GM12878 (cell line): ENCODE results near the gene FLVCR1. TPM values are rescaled to one million over a fixed set of nuclear protein-coding genes. Genes with fewer than 3 reads are reported as not detected.

Source experiments
- ATAC-seq: fragments of 200-7000 bp; cut with Tn5 transposase; 3 replicates; pipeline ENCODE4 v1.9.1; 2020; ENCODE audit warnings: mild to moderate bottlenecking, moderate library complexity
- BruUV-seq: library from RNA; stranded (reverse); fragments of 400-500 nt; replicated peaks from 2 replicates; lab custom pipeline; 2021; lab: Mats Ljungman, UMichigan
- CTCF ChIA-PET: fragments of 300-600 bp; sonication (Branson Sonifier 250); formaldehyde crosslinking; extraction: SDS; loops from one replicate; lab custom pipeline; 2021; ENCODE audit warnings: inconsistent platforms; lab: Yijun Ruan, JAX
- POLR2A ChIA-PET: fragments of 350-600 bp; formaldehyde crosslinking; extraction: SDS; loops from one replicate; lab custom pipeline; 2021; ENCODE audit warnings: inconsistent platforms; lab: Charles Lee
- RAD21 ChIA-PET: fragments of 300-600 bp; sonication (Branson Sonifier 250); formaldehyde crosslinking; loops from one replicate; lab custom pipeline; 2023; ENCODE audit warnings: antibody characterized with exemption; ENCODE audit not compliant: unreplicated experiment; lab: Charles Lee
- SMC1A ChIA-PET: fragments of 300-600 bp; sonication (Branson Sonifier 250); formaldehyde crosslinking; loops from one replicate; lab custom pipeline; 2023; ENCODE audit not compliant: unreplicated experiment, uncharacterized antibody; lab: Charles Lee
- DNase-seq: peaks from one replicate; pipeline ENCODE4 v3.0.0-alpha.2; 2011; ENCODE audit warnings: low read depth, low spot score
- FAIRE-seq: peaks from 3 replicates; lab custom pipeline; 2011; peaks lifted over from hg19 to GRCh38; lab: Jason Lieb, UNC
- H2AFZ ChIP-seq: 2 replicates; pipeline ENCODE4 v1.6.0; 2011; ENCODE audit warnings: low read depth, low read length, control low read depth; ENCODE audit not compliant: control insufficient read depth
- H3K27ac ChIP-seq: 2 replicates; pipeline ENCODE4 v1.5.1; 2011; ENCODE audit warnings: control low read depth; ENCODE audit not compliant: control insufficient read depth, insufficient read depth
- H3K27me3 ChIP-seq, 2 experiments: replicated peaks in 1 of 2; 2 replicates each; pipeline versions ENCODE4 v1.6.0 to v1.6.1; 2011; ENCODE audit warnings: low read length in 1 of 2; ENCODE audit not compliant: control insufficient read depth in 2 of 2, insufficient read depth in 2 of 2
- H3K36me3 ChIP-seq, 2 experiments: 2 replicates each; pipeline ENCODE4 v1.5.1; 2011; ENCODE audit warnings: low read length in 1 of 2; ENCODE audit not compliant: control insufficient read depth in 2 of 2, insufficient read depth in 2 of 2
- H3K4me1 ChIP-seq: 2 replicates; pipeline ENCODE4 v1.6.1; 2011; ENCODE audit warnings: mild to moderate bottlenecking, low read length, moderate library complexity, mixed read lengths; ENCODE audit not compliant: control insufficient read depth, insufficient read depth
- H3K4me2 ChIP-seq: 2 replicates; pipeline ENCODE4 v1.6.0; 2011; ENCODE audit warnings: control low read depth; ENCODE audit not compliant: control insufficient read depth, insufficient read depth
- H3K4me3 ChIP-seq: fragments of 200-600 bp; sonication (generic); 2 replicates; pipeline ENCODE4 v1.5.1; 2016
- H3K79me2 ChIP-seq: 2 replicates; pipeline ENCODE4 v1.6.0; 2011; ENCODE audit warnings: low read length; ENCODE audit not compliant: control insufficient read depth, insufficient read depth
- H3K9ac ChIP-seq: 2 replicates; pipeline ENCODE4 v1.8.0; 2011; ENCODE audit warnings: low read length, control low read depth, mixed read lengths; ENCODE audit not compliant: control insufficient read depth, insufficient read depth
- H3K9me3 ChIP-seq: replicated peaks from 3 replicates; pipeline ENCODE4 v1.5.1; 2011; ENCODE audit warnings: mild to moderate bottlenecking, low read length; ENCODE audit not compliant: control insufficient read depth, insufficient read depth
- H4K20me1 ChIP-seq: 2 replicates; pipeline ENCODE4 v1.6.0; 2011; ENCODE audit not compliant: control insufficient read depth, insufficient read depth
- CREM ChIP-seq: IDR thresholded peaks from 2 replicates; pipeline ENCODE4 v1.6.1; 2014; ENCODE audit warnings: antibody characterized with exemption, low read depth
- CUX1 ChIP-seq: IDR thresholded peaks from 2 replicates; pipeline ENCODE4 v1.6.1; 2012; ENCODE audit warnings: improper control_type of control experiment, low read depth, low read length; ENCODE audit not compliant: insufficient replicate concordance
- EED ChIP-seq: sonication (generic); IDR thresholded peaks from 2 replicates; pipeline ENCODE4 v1.6.1; 2016; ENCODE audit warnings: antibody characterized with exemption, low read depth
- MLLT1 ChIP-seq: fragments of 450-650 bp; IDR thresholded peaks from 2 replicates; pipeline ENCODE4 v1.6.1; 2016; ENCODE audit warnings: mild to moderate bottlenecking
- PBX3 ChIP-seq: IDR thresholded peaks from 2 replicates; pipeline ENCODE4 v1.6.1; 2011; ENCODE audit warnings: mild to moderate bottlenecking, low read depth, low read length, moderate library complexity; ENCODE audit not compliant: insufficient replicate concordance
- RUNX3 ChIP-seq: IDR thresholded peaks from 2 replicates; pipeline ENCODE4 v1.6.1; 2012; ENCODE audit warnings: low read length, inconsistent platforms
- SUPT20H ChIP-seq: IDR thresholded peaks from 2 replicates; pipeline ENCODE4 v1.6.1; 2011; ENCODE audit warnings: low read depth, mild to moderate bottlenecking, low read length, moderate library complexity, borderline replicate concordance; ENCODE audit not compliant: control insufficient read depth
- USF2 ChIP-seq: IDR thresholded peaks from 2 replicates; pipeline ENCODE4 v1.6.1; 2011; ENCODE audit warnings: low read depth, low read length, improper control_type of control experiment, borderline replicate concordance
- ZBTB4 ChIP-seq: fragments of 450-650 bp; formaldehyde crosslinking; IDR thresholded peaks from 2 replicates; pipeline ENCODE4 v1.4.0; 2022; ENCODE audit warnings: mild to moderate bottlenecking, moderate library complexity
- WGBS: methylation state at CpG from one replicate; pipeline ENCODE4 v1.1.6; 2016; ENCODE audit warnings: low lambda C conversion rate; ENCODE audit not compliant: insufficient replicate concordance, insufficient coverage; ENCODE audit errors: missing lambda C conversion rate; 5-methylcytosine and 5-hydroxymethylcytosine counted together
- in situ Hi-C: fragments of 300-500 bp; cut with MboI; formaldehyde crosslinking; loops from 9 replicates; pipeline ENCODE4 v1.14.3; 2018; ENCODE audit warnings: mixed read lengths
- intact Hi-C: fragments of 100-400 bp; cut with micrococcal nuclease; formaldehyde crosslinking; loops from one replicate; pipeline ENCODE4 v1.14.2; 2022; ENCODE audit not compliant: unreplicated experiment
- polyA plus RNA-seq, 11 experiments: library from polyadenylated mRNA; depleted of rRNA in 4 of 11; unstranded in 6 of 11; stranded (reverse) in 5 of 11; fragments of >200 nt; fragmentation: Nextera tagmentation in 4 of 11; fragmentation: Illumina TruSeq in 1 of 11; extraction: Ambion mirVana in 4 of 11; extraction: Trizol in 1 of 11; gene quantifications; 1 replicate in 1 of 11; 2 replicates in 10 of 11; pipeline versions ENCODE4 v1.2.1 to v1.2.3, GENCODE V29; 2011 to 2016; ENCODE audit warnings: inconsistent platforms in 2 of 11, missing spikeins in 2 of 11, low read depth in 1 of 11
- total RNA-seq, 4 experiments: library from RNA; depleted of rRNA in 3 of 4; stranded (reverse); fragments of >200 nt in 3 of 4; fragmentation: Illumina TruSeq in 1 of 4; extraction: Trizol in 1 of 4; gene quantifications; 2 replicates each; pipeline versions ENCODE4 v1.2.1 to v1.2.3, GENCODE V29; 2013 to 2021

Gene FLVCR1
- total and polyA plus RNA-seq, 10 of the 15 experiments (the other 5 are each of a cell fraction or from before 2014, with no cell fraction given), result 7.1 to 25.2 (median 17.6) TPM

GRCh38 chr1:212819726-212820125 lies 38.3 kb upstream of the FLVCR1 start:
- DNase-seq (peak; percentile 84), FAIRE-seq (peak; percentile 85), ATAC-seq (peak; percentile 87)
- Histone ChIP-seq H3K79me2 (no peaks in the 10 kb centered on the region), H2AFZ (peak overlapping the region; percentile 66), H3K36me3 (no peaks in the 10 kb centered on the region), H3K27ac (peak overlapping the region; percentile 72), H4K20me1 (no peaks in the 10 kb centered on the region), H3K4me3 (0 out of 2 replicates have a peak overlapping the region, but pooled peaks have one; percentile 14), H3K9me3 (peaks cover 4% of the 10 kb centered on the region; the same call in 2 of the 3 replicates), H3K4me2 (peak overlapping the region; percentile 61), H3K9ac (no peak overlapping the region), H3K27me3 (no peaks in the 10 kb centered on the region), H3K4me1 (peaks cover 16% of the 10 kb centered on the region)
- ChIA-PET SMC1A (interaction anchor here (0.6 to 5.7 kb wide), 32 partner anchors 9 to 364 kb away, joined by 3 to 55 read pairs (median 4); partner anchors contain the start of genes FLVCR1, NSL1, TATDN3 and VASH2), POLR2A (interaction anchor here (0.6 to 2.6 kb wide), 12 partner anchors 8 to 175 kb away, joined by 3 to 24 read pairs (median 4); partner anchors contain the start of genes FLVCR1 and VASH2), CTCF (interaction anchor here (0.6 to 5.5 kb wide), 13 partner anchors 9 to 342 kb away, joined by 3 to 46 read pairs (median 4); partner anchors contain the start of gene FLVCR1), RAD21 (interaction anchor here (0.8 to 5.4 kb wide), 18 partner anchors 9 to 252 kb away, joined by 3 to 35 read pairs (median 5); partner anchors contain the start of gene FLVCR1)
- WGBS, result 2% methylated on average over 5 of the region's 5 CpGs
- BruUV-seq, result no TSS peak
- in situ Hi-C loops, result loop anchor here (5.0 kb wide), 1 partner anchor 178 kb away; no protein-coding TSS in a partner anchor
- intact Hi-C loops, result loop anchor here (5.0 kb wide), 2 partner anchors 38 to 103 kb away; partner anchors contain the start of gene FLVCR1
- TF ChIP-seq CUX1, result no peak
- TF ChIP-seq ZBTB4 (CRISPR knock-in tag), result no peak
- no peak; the same call in 1 of the 2 replicates for TF ChIP-seq RUNX3
- TF ChIP-seq USF2, result no peak
- peak; percentile 32; the same call in 1 of the 2 replicates for TF ChIP-seq CREM
- TF ChIP-seq EED, result 0 out of 2 replicates have a peak, but pooled peaks have one; percentile 29
- no peak for TF ChIP-seq SUPT20H
- no peak for TF ChIP-seq MLLT1
- TF ChIP-seq PBX3, result no peak
